CD4-positive, alpha-beta T cell treated with Interleukin-4 for 1 hour (primary cell): ENCODE results near the gene EGR2.

ENCODE experiments used
- DNase-seq, 2 donors: peaks; one replicate each; pipeline ENCODE4 v3.0.0-alpha.2; 2020 to 2022

The EGR2 gene

DNA sequence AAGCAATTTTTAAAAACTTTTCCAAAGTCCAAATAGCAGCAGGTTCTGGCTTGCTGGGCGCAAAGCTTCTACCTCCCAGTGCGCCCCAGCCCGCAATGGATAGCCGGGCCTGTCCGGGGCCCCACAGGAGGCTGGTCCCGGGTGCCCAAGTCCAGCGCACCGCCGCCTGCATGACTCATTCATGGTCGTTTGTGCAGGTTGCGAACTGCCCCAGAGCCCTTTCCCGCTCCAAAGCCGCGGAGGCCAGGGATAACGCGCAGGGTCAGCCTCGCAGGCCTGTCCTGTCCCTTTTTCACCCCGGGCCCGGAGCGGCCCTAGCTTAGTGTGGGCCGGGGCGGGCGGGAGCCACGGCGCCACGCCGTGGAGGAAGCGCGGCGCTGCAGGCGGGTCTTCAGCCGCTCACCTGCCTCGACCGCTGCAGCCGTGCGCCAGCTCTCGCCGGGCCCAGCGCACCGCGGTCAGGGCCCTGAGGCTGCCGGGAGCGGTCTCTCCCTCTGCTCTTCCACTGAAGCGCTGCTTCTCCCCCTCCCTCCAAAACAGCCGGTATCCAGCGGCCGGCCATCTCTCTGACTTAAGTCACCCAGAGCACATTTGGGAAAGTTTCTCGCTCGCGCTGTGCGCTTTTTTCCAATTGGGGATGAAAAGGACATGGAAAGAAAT, 1.7 kb upstream of the EGR2 start:
- DNase-seq = peak; percentile 71 to 76

DNA sequence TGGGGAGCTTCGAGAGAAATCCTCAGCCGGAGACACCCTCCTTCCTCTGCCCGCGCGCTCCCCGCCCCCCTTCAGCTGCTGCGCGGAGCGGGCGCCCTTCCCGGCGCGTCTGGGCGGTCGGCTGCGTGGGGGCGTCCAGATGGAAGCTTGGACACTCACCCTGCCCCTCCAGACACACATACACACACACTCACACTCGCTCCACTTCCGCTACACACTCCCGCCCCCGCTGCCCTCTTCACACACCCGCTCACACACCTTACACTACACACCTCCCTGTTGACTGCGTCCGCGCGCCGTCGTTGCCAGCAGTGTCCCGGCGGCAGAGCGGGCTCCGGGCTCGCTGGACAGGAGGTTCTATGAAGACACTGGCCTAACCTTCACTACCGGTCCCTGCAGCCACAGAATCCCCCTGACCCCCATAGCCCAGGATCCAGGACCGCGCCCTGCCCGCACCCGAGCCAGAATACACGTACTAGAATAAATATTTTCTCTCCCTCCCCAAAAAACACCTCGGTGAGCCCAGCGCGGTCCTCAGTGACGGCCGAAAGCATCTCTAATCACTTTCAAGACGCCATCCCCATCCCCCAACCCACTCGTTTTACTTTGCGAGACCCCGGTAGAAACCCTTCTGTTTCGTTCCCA, 1.1 kb upstream of the EGR2 start:
- DNase-seq = peak; percentile 24 to 50

DNA sequence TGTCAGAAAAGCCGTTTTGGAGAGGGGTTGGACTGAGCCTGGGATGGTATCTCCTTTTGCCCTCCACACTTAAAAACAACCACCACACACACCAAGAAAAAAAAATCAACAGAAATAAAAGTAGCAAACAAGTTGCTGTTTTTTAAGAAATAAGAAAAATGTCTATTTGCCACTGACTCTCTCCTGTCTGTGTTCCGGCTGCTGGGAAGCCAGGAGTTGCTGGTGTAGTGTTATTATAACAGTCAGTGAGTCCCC, 163 bp downstream of the EGR2 start:
- no peak for DNase-seq

DNA sequence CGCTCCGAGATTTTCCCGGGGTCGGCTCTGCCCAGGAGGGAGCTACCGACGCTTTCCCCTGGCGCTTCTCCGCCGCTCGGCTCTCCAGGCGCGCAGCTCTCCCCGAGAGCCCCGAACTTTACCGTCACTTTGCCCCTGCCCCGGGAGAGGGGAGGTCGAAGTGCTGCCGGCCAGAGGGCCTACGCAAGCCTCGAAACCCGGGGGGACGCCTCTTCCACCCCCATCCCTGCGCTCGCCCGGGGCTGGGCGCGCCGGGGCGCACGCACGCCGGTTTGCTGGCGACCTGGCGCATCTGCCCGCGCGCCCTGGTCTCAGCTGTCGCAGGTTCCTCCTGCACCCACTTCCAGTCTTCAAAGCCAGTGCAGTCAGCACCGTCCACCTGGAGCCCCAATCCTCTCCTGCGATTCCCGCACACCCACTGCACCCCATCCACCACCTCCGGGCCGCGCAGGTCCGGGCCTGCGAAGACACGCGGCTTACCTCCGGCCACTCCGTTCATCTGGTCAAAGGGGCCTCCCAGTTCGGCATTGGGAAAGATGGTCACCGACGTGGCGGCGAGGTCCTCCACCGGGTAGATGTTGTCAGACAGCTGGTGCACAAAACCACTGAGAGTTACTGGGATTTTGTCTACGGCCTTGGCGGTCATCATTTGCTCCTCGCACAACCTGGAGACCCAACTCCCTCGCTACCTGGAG, 638 bp downstream of the EGR2 start:
- DNase-seq = no peak

DNA sequence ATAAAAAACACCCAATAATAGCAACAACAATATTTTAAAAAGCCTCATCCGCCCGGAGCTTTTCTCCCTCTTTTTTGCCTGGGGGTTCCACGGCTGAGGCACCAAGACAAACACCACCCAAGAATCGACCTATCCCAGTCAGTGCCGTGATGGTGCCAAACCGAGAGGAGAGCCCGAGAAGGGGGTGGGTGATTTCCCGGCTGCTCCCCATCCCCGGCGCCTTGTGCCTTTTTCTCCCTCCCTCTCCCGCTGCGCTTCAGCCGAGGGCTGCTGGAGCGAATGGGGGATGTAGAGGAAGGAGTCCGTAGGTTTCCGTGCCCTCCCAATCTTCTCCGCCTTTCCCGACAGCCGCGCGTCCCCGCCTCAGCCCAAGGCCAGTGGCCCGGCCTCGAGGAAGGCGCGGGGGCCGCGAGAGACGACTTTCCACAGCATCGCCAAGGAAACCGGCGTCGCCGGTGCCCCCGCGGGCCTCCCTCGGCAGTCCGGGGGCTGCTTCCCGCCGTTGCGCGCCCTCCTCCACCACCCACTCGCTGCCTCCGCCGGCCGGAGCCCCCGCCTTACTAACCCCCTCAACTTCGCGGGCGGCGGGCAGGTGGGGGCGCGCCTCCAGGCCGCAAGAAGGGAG, 1.3 kb downstream of the EGR2 start:
- no peak for DNase-seq

DNA sequence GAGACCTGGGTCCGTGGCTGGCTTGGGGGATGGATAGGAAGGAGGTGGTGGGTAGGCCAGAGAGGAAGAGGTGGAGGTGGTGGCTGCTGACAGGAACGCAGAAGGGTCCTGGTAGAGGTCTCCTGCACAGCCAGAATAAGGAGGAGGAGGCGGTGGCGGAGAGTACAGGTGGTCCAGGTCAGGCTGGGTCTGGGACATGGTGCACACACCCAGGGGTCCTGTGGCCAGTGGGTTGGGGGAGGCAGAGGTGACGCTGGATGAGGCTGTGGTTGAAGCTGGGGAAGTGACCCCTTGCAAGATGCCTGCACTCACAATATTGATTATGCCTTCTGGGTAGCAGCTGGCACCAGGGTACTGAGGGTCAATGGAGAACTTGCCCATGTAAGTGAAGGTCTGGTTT, 2.2 kb downstream of the EGR2 start:
- DNase-seq = no peak

DNA sequence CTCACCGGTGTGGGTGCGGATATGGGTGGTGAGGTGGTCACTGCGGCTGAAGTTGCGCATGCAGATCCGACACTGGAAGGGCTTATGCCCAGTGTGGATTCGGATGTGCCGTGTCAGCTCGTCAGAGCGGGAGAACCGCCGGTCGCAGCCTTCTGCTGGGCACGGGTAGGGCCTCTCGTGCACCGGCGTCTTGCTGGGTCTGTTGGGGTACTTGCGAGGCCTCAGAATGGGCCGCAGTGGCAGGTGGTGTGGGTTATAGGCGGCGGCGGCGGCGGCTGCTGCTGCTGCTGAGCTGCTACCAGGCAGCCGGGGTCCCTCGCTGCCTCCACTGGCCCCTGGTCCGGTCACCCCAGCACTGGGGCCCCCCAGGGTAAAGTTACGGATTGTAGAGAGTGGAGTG, 2.7 kb downstream of the EGR2 start:
- no peak for DNase-seq

DNA sequence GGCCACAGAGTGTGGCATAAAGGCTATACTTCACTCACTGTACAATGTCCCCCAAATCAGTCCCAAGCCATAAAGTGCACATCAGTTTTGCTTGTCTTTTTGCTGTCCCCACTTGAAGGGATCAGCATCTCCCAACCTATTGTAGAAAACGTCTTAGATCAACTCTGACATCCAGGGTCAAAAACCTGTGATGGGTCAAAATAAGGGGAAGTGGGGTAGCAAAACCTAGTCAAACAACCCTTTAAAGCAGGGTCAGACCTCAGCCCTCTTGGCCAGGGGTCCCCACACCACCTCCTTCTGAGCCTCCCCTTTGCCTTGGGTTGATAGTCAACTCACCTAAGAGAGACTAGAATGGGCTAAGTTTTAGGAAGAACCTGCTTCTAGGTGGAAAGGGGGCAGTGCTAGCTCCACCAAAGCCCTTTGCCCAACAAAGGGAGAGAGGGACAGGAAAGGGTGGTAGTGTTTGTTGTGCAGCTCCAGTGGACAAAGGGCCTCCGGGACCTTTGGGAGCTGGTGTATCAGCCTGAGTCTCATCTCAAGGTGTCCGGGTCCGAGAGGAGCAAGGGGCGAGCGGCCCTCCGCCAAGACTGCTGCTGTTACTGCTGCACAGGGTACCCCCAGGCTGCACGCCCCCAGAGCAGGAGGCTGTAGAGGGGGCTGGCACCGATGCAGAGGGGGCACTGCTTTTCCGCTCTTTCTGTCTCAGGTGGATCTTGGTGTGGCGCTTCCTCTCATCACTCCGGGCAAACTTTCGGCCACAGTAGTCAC, 3.3 kb downstream of the EGR2 start:
- DNase-seq = no peak

DNA sequence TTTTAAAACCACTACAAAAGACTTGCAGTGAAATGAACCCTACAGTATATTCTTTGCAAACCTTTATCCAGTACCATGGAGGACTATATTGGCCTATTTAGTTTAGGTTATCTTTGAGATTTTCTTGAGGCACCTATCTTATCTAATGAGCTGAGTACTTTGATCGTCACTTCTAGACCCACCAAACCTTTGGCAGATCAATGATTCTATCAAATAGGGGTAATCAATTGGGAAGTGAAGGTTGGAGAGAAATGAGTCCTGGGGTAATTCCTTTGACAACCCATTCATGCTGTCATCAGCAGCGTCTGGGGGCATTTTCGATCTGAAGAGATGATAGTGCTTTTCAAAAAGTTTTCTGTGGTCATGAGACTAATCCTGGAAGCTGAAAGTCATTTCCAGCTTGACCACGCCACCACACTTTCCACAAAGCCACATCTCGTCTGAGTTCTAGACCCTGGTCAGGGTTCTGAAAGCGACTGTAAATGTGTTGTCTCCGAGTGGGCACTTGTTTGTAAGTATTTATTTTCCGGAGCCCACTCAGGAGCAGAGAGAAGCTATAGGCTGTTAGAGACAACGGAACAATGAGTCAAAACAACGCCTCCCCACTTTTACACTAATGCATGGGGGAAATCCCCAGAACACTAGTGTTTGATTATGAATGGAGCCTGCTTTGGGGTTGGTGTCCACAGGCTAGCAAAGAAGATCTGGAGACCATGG, 4.8 kb downstream of the EGR2 start:
- peak in 1 of 2 donors; percentile 41 for DNase-seq

DNA sequence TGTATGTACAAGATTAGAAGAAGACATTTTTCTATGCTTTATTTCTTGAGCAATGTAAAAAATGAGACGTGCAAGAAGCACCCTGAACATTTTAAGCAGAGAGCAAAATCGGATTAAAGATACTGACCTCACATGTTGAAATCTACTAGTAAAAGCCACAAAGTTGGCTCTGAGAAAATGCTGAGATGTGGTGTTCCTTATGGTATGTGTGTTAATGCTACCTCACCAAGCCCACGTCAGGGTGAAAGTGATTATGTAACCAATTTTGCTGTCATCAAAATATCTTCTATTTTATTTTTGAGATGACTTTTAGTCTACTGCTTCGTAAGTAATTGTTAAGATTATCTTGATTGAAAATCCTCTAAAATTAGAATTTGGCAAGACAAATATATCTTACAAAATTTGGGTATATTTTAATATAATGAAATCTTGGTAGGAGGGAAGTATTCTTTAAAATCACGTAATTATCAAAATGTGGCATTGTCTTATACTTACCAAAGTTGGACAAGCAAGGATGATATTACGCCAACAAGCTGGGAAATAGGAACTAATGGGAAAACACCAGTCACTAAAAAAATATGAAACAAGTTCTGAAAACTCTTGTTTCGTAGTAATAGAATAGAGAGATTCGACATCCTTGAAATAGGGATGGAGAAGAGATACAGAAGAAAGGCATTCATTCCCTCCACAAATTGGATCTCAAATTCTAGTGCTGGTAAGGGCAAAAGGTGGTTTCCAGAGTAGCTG, 5.8 kb downstream of the EGR2 start:
- no peak for DNase-seq

DNA sequence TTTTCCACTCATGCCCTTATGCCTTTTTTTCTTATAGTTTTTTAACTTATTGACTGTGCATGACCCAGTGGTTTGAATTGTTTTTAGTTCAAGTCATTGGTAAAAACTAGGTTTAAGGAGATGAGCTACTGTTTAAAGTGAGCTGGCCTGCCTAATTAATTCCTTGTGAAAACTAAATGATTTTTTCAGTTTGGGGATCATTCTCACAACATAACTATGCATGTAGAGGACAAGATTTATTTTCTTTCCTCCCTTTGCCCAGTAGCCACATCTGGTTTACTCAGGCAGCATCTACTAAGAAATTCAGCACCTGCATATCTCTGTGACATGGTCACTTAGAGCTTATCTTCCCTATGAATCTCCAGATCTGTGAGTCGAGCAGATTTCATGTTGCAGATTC, 9.9 kb downstream of the EGR2 start:
- DNase-seq = no peak

DNA sequence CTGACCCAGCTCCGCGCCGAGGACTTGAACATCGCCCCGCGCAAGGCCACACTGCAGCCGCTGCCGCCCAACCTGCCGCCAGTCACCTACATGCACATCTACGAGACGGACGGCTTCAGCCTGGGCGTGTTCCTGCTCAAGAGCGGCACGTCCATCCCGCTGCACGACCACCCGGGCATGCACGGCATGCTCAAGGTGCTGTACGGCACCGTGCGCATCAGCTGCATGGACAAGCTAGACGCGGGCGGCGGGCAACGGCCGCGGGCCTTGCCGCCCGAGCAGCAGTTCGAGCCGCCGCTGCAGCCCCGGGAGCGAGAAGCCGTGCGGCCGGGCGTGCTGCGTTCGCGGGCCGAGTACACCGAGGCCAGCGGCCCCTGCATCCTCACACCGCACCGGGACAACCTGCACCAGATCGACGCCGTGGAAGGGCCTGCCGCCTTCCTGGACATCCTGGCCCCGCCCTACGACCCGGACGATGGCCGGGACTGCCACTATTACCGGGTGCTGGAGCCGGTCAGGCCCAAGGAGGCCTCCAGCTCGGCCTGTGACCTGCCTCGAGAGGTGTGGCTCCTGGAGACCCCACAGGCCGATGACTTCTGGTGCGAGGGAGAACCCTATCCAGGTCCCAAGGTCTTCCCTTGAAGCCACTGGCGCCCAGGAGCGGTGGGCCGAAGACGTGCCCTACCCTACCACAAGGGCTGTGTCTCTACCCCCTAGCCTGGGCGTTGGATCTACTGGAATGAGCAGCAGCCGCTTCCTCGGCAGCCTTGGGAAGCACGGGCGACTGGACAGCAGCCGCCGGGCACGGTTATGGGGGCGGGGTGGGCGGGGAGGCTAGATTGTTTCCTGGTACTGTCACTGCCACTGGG, 10.7 kb downstream of the EGR2 start:
- no peak for DNase-seq

DNA sequence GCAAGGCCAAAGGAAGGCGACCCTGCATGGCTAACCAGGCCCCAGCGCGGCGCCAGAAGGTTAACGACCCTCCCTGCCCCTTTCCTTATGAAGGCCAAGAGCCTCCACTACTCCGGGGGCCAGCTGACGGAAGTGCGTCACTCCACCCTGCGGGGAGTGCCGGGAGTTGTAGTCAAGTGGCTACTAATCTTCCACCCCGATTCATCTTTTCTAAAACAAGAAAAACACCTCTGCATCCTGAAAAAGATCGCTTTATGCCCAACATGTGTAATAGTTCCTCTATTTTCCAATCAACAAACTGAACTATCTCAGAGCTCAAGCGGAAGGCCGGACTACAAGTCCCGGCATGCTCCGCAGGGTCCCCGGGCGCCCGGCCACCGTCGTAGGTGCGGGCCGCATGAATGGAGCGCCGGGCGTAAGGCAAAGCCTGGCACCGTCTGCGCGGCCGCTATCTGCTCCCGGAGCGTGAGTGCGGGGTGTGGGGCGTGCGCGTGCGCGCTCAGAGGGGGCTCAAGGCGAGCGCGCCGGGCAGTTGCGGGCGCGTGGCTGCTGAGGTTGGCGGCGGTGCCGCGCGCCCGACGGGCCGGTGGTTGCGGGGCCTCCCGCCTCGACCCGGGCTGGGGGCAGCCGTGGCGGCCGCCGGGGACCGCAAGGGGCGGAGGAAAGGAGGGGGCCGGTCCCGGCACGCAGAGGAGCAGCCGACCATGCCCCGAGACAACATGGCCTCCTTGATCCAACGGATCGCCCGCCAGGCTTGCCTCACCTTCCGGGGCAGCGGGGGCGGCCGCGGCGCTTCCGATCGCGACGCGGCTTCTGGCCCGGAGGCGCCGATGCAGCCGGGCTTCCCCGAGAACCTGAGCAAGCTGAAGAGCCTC, 11.6 kb downstream of the EGR2 start, which contains the start of gene ADO:
Gene ADO (plus strand): TSS at position 365 of the 875 bp plus-strand sequence. CDS start 340 bp downstream, at position 705.
- DNase-seq = peak; percentile 82

DNA sequence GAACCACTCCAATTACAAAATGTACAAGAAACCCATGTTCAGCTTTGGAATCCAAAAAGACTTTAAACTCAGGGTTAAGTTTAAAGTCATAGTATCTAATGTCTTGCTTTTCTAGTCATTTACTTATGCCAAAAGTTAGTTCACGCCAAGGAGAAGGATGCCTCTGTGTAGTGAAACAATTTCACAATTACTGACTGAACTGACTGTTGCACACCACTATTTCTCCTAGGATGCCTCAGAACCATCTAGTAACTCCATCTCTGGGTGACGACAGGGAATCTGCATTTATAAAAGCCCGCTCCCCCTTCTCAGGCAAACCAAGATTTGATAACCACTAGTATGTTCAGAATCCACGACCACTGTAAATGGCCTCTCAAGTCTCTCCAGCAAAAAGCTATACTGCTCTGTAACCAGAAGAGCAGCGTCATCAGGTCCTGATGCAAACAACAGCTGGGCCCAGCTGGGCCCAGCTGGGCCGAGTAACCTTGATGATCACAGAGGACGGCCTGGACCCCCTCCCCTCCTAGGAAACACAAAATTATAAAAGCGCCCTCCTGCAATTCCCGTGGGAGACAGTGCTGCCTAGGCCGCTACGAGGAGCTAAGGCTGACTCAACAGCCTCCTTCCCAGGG, 12.3 kb downstream of the EGR2 start:
- no peak for DNase-seq

DNA sequence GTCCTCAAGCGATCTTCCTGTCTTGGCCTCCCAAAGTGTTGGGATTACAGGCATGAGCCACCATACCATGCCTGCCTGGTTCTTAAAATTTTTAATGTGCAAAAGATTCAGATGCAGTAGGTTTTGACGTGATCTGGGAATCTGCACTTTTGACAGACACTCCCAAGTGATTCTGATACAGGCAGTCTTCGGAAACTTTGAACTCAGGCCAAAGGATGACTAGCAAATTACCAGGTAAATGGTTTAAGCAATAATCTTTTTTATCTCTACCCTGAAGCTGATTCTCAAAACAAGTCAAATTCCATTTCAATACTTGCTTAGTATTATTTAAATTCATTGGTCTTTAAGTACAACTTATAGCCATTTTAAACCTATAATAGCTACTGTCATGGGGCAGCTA, 14.3 kb downstream of the EGR2 start:
- DNase-seq = no peak

DNA sequence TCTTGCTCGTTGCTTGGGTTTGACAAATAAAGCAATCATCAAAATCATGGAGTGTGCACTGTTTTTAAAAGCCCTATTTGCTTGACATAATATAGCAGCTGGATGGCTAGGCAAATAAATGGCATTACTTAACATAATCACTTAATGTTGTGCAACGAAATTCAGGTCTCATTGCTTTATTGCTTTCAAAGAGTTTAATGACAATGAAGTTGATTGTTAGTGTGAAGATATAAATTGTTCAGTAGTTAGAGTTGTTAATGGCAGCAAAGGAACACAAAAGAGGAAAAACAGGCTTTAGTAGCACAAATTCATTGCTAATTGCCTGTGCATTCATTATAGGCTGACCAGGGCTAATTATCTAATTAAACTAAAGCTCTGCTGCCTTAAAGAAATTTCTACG, 19.3 kb downstream of the EGR2 start:
- DNase-seq = no peak

DNA sequence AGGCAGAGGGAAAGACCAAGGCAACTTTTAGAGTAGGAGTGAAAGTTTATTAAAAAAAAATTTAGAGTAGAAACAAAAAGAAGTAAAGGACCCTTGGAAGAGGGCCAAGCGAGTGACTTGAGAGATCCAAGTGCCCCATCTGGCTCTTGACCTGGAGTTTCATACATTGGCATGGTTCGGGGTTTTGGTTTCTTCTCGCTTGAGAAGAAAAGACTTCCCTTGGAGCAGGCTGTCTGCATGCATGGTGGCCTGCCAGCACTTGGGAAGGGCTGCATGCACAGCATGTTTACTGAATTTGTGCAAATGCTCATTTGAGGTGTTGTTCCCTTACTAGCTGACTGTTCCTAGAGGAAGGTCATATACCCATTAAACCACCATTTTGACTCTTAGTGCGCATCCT, 20.4 kb downstream of the EGR2 start:
- DNase-seq = no peak

DNA sequence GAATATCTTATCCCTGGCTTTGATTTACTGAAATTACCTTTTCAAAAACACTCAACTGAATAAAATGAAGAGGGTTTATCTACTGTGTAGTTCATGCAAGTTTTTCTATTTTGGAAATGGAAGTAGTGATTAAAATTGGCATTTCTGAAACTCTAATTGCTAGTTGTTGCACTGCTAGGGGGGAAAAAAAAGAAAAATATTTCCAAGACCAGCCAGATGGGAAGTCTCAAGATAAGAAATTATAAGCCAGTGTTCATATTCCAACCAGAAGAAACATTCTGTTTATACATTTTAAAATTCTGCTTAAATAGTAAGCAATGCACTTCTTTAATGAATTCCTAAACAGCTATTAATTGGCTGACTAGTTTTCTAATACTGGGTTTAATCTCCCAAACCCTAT, 21.1 kb downstream of the EGR2 start:
- no peak for DNase-seq

DNA sequence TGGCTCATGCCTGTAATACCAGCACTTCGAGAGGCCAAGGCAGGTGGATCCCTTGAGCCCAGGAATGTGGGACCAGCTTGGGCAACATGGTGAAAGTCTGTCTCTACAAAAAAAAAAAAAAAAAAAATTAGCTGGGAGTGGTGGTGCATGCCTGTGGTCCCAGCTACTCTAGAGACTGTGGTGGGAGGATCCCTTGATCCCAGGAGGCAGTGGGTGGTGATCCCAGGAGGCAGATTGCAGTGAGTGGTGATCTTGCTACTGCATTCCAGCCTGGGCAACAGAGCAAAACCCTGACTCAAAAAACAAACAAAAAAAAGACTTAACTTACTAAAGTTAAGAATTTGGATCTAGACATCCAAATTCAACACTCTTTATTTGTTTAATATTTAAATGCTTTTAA, 21.9 kb downstream of the EGR2 start:
- no peak for DNase-seq
